ENCODE data around the gene KLK15.

Gene KLK15

DNA sequence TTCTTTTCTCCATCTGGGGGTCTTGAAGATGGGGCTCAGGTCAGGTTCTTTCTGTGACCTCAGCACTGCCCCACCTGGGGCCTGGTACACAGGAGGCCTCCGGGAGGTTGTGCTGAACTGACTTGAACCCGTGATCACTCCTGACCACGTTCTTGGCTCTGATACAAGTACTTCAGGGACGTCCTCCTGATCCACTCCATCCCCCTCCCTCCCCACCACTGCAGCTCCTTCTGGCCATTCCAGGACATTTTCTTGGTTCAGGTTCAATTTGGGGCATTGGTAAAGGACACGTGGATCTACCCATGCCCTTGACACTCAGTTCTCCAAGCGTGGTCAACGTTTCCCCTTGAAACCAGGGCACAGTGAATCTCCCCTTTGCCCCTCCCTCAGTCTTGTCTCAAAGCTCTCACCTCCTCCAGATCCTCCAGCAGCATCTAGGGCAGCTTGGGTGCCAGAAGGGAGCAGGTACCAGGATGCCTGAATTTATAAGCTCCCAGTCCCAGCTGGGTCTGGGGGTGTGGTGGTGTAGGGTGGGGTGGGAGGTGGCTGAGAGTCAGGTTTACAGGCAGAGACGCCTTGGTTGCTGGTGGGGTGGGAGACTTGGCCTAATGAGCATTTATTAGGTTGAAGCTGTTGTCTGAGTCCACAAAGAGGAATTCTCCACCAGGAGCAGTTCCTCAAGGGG, at the start of gene KLK15:
KLK15 (minus strand) TSS at position 458 of the 685 bp plus-strand sequence. CDS start 2,082 bp downstream, outside the sequence.
- no peak for DNase-seq

GRCh38 chr19:50882188-50882587, 48.8 kb upstream of the KLK15 start:
- DNase-seq, result no peak

GRCh38 chr19:50880241-50880640, 46.9 kb upstream of the KLK15 start:
- DNase-seq, result no peak

- DNase-seq, result no peak
These were observed 45.5 kb upstream of the KLK15 start for GRCh38 chr19:50878851-50879250.

GRCh38 chr19:50877338-50877737, 44.0 kb upstream of the KLK15 start:
- no peak for DNase-seq

DNA sequence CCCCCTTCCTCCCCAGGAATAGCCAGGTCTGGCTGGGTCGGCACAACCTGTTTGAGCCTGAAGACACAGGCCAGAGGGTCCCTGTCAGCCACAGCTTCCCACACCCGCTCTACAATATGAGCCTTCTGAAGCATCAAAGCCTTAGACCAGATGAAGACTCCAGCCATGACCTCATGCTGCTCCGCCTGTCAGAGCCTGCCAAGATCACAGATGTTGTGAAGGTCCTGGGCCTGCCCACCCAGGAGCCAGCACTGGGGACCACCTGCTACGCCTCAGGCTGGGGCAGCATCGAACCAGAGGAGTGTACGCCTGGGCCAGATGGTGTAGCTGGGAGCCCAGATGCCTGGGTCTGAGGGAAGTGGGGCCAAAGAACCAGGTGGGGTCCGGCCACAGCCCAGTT, 43.1 kb upstream of the KLK15 start:
- no peak for DNase-seq

DNA sequence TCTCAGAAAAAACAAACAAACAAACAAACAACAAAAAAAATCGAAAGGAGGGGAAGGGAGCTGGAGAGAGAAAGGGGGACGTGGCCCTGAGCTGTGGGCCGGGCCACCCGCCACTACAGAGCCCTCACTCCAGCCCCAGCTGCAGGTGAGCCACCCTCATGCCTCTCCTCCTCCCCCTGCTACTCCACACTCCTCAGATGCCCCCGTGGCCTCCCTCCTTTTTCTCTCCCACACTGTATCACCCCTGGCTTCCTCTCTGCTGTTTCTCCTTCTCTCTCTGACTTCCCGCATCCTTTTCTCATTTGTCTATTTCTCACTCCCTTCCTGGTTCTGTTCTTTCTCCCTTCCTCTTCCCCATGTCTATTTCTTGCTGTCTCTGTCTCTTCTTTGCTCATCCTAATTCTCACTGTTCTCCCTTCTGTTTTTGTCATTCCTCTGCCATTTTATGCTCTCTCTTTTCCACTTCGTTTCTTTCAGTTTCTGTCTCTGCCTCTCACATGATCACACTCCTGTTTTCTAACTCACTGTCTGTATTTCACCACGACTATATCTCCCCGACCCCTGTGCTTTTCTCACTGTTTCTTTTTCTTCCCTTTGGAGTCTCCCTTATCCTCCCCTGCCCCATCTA, 42.5 kb upstream of the KLK15 start:
- DNase-seq, result no peak

- DNase-seq, result no peak
These were observed 40.8 kb upstream of the KLK15 start for GRCh38 chr19:50874211-50874610.

GRCh38 chr19:50873056-50873455, 39.7 kb upstream of the KLK15 start, which contains the start of gene KLK2:
Gene KLK2 (plus strand): TSS chr19:50873439. CDS start chr19:50873474, 35 bp downstream.
- DNase-seq, result no peak

- no peak for DNase-seq
These were observed 37.2 kb upstream of the KLK15 start for GRCh38 chr19:50870417-50871089.

DNA sequence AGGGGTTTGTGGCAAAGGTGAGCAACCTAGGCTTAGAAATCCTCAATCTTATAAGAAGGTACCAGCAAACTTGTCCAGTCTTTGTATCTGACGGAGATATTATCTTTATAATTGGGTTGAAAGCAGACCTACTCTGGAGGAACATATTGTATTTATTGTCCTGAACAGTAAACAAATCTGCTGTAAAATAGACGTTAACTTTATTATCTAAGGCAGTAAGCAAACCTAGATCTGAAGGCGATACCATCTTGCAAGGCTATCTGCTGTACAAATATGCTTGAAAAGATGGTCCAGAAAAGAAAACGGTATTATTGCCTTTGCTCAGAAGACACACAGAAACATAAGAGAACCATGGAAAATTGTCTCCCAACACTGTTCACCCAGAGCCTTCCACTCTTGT, 36.1 kb upstream of the KLK15 start:
- no peak for DNase-seq

DNA sequence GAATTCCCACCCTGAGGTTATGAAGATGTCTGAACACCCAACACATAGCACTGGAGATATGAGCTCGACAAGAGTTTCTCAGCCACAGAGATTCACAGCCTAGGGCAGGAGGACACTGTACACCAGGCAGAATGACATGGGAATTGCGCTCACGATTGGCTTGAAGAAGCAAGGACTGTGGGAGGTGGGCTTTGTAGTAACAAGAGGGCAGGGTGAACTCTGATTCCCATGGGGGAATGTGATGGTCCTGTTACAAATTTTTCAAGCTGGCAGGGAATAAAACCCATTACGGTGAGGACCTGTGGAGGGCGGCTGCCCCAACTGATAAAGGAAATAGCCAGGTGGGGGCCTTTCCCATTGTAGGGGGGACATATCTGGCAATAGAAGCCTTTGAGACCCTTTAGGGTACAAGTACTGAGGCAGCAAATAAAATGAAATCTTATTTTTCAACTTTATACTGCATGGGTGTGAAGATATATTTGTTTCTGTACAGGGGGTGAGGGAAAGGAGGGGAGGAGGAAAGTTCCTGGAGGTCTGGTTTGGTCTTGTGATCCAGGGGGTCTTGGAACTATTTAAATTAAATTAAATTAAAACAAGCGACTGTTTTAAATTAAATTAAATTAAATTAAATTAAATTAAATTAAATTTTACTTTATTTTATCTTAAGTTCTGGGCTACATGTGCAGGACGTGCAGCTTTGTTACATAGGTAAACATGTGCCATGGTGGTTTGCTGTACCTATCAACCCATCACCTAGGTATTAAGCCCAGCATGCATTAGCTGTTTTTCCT, 28.3 kb upstream of the KLK15 start:
- no peak for DNase-seq

DNA sequence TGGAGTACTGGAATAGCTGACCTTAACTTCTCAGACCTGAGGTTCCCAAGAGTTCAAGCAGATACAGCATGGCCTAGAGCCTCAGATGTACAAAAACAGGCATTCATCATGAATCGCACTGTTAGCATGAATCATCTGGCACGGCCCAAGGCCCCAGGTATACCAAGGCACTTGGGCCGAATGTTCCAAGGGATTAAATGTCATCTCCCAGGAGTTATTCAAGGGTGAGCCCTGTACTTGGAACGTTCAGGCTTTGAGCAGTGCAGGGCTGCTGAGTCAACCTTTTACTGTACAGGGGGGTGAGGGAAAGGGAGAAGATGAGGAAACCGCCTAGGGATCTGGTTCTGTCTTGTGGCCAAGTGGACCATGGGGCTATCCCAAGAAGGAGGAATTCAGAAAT, 27.6 kb upstream of the KLK15 start:
- DNase-seq, result no peak

DNA sequence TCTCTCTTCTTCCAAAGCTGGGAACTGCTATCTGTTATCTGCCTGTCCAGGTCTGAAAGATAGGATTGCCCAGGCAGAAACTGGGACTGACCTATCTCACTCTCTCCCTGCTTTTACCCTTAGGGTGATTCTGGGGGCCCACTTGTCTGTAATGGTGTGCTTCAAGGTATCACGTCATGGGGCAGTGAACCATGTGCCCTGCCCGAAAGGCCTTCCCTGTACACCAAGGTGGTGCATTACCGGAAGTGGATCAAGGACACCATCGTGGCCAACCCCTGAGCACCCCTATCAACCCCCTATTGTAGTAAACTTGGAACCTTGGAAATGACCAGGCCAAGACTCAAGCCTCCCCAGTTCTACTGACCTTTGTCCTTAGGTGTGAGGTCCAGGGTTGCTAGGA, 26.5 kb upstream of the KLK15 start:
- DNase-seq, result no peak

DNA sequence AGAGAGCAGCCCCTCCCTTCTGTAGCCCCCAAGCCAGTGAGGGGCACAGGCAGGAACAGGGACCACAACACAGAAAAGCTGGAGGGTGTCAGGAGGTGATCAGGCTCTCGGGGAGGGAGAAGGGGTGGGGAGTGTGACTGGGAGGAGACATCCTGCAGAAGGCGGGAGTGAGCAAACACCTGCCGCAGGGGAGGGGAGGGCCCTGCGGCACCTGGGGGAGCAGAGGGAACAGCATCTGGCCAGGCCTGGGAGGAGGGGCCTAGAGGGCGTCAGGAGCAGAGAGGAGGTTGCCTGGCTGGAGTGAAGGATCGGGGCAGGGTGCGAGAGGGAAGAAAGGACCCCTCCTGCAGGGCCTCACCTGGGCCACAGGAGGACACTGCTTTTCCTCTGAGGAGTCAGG, 25.5 kb upstream of the KLK15 start:
- no peak for DNase-seq

DNA sequence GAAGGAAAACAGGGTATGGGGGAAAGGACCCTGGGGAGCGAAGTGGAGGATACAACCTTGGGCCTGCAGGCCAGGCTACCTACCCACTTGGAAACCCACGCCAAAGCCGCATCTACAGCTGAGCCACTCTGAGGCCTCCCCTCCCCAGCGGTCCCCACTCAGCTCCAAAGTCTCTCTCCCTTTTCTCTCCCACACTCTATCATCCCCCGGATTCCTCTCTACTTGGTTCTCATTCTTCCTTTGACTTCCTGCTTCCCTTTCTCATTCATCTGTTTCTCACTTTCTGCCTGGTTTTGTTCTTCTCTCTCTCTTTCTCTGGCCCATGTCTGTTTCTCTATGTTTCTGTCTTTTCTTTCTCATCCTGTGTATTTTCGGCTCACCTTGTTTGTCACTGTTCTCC, 24.0 kb upstream of the KLK15 start:
- DNase-seq, result no peak

- no peak for DNase-seq
These were observed 21.4 kb upstream of the KLK15 start, which contains the start of gene KLK3 for GRCh38 chr19:50854636-50855410. Gene KLK3 (plus strand): TSS chr19:50854915. CDS start chr19:50854956, 41 bp downstream.

DNA sequence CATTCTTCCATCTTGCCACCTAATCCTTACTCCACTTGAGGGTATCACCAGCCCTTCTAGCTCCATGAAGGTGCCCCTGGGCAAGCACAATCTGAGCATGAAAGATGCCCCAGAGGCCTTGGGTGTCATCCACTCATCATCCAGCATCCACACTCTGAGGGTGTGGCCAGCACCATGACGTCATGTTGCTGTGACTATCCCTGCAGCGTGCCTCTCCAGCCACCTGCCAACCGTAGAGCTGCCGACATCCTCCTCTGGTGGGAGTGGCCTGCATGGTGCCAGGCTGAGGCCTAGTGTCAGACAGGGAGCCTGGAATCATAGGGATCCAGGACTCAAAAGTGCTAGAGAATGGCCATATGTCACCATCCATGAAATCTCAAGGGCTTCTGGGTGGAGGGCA, 18.2 kb upstream of the KLK15 start:
- no peak for DNase-seq

DNA sequence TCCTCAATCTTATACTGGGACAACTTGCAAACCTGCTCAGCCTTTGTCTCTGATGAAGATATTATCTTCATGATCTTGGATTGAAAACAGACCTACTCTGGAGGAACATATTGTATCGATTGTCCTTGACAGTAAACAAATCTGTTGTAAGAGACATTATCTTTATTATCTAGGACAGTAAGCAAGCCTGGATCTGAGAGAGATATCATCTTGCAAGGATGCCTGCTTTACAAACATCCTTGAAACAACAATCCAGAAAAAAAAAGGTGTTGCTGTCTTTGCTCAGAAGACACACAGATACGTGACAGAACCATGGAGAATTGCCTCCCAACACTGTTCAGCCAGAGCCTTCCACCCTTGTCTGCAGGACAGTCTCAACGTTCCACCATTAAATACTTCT, 17.4 kb upstream of the KLK15 start:
- DNase-seq, result no peak

- no peak for DNase-seq
These were observed 11.0 kb upstream of the KLK15 start for GRCh38 chr19:50844296-50844935.

DNA sequence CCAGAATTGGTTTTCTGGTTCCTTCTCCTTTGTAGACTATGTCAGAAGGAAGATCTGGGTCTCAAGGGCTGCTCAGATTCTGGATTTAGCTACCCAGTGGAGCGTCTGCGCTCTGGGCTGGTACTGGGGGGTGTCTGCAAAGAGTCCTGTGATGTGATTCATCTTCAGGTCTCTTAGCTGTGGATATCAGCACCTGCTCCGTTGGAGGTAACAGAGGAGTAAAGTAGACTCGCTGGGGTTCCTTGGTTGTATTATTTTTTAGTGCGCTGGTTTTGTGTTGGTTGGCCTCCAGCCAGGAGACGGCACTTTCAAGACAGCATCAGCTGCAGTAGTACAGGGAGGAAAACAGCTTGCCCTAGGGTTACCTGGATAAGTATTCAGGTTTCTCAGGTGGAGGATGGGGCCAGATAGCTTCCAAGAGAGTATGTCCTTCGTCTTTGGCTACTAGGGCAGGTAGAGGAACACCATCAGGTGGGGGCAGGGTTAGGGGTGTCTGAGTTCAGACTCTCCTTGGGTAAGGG, 10.4 kb upstream of the KLK15 start:
- no peak for DNase-seq

- no peak for DNase-seq
These were observed 9.8 kb upstream of the KLK15 start for GRCh38 chr19:50843205-50843604.

Measured in activated CD4-positive, CD25-positive, alpha-beta regulatory T cell treated with anti-CD3 and anti-CD28 coated beads, Interleukin-2, amount 50 U/mL, for 72 hours (primary cell).